HG02981 (cell line): ENCODE measurements around the gene OR5D13.

ENCODE experiments used
- ATAC-seq: cut with Tn5 transposase; IDR thresholded peaks from one replicate; pipeline ENCODE4 v1.9.1; 2021; ENCODE audit warnings: mild to moderate bottlenecking, moderate library complexity; ENCODE audit not compliant: unreplicated experiment

OR5D13 gene, protein sequence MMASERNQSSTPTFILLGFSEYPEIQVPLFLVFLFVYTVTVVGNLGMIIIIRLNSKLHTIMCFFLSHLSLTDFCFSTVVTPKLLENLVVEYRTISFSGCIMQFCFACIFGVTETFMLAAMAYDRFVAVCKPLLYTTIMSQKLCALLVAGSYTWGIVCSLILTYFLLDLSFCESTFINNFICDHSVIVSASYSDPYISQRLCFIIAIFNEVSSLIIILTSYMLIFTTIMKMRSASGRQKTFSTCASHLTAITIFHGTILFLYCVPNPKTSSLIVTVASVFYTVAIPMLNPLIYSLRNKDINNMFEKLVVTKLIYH

DNA sequence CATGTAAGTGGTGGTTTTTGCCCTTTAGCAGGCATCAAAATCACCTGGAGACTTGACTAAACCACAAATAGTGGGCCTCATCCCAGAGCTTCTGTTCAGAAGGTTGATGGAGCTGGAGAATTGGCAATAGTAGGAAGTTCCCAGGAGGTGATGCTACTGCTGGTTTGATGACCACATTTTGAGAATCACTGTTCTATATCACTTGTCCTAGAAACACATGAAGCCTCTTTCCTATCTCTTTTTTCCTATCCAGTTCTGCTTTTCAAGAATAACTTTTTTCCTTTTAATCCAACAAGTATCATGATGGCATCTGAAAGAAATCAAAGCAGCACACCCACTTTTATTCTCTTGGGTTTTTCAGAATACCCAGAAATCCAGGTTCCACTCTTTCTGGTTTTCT is at the start of gene OR5D13:
Gene OR5D13, plus strand, starts transcription at position 301 of the 400 bp plus-strand sequence. Its CDS starts 0 bp downstream, at position 301.
- ATAC-seq = no peak

DNA sequence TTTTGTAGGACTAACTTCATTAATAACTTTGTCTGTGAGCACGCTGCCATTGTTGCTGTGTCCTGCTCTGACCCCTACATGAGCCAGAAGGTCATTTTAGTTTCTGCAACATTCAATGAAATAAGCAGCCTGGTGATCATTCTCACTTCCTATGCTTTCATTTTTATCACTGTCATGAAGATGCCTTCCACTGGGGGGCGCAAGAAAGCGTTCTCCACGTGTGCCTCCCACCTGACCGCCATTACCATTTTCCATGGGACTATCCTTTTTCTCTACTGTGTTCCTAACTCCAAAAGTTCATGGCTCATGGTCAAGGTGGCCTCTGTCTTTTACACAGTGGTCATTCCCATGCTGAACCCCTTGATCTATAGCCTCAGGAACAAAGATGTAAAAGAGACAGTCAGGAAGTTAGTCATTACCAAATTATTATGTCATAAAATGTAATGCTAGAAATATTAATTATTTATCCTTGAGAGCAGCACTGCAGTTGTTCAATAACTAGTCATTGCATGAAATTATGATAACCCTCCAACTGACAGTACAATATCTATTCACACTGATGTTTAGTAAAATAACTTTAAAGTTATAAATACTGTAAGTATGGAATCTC is 46.4 kb upstream of the OR5D13 start:
- ATAC-seq = no peak

DNA sequence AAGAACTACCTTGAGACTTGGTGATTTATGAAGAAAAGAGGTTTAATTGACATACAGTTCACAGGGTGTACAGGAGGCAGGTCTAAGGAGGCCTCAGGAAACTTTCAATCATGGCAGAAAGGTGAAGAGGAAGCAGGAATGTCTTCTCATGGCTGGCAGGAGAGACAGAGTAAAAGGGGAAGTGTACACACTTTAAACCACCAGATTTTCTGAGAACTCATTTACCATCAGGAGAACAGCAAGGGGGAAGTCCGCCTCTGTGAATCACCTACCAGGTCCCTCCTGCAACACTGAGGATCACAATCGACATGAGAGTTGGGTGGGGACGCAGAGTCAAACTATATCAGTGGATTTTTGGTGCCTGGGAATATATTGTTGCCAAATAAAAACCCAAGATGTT is 40.3 kb upstream of the OR5D13 start:
- ATAC-seq = no peak

DNA sequence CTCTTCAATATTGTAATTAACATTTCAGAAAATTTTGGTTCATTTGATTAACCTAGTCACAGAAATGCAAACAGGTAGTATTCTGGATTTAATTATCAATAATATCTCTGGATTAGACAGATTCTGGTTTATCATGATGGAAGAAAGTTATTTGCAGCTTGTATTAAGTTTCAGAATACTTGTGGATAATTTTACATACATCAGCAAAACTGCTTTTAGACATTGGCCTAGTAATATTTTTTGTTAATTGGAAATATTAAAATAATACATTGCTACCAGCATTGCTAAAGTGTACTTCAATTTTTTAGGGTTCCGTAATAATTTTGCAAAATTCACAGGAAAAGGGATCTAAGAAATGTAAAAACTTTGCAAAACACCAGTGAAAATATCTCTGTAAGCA is 18.4 kb downstream of the OR5D13 start:
- no peak for ATAC-seq

DNA sequence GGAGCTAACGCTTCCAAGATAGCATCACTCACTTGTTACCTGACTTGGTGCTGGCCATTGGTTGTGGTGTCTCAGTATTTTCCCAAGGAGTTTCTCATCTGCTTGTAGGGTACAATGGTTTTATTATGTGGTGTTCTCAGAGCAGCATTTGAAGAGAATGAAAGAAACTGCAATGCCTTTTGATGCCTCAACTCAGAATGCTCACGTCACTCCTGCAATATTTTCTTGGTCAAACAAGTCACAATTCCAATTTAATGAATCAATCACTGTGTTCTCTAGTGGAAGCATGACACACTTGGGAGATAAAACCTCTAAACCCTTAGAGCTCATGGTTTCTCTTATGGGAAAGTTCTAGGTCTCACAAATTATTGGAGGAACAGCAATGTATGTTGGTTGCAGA is 20.1 kb downstream of the OR5D13 start:
- ATAC-seq = no peak

DNA sequence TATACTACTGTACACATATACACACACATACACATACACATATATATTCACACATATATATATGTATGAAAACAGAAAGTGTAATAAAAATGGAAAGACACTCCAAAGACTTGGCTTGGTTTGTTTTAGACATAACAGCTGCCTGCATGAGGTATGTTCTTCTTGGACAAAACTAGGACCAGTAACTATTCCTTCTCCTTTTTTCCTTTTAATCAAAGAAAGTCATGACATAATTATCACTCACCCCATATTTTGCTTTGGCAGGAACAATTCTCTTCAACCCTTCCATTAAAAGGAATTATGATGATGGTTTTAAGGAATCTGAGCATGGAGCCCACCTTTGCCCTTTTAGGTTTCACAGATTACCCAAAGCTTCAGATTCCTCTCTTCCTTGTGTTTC is 22.0 kb downstream of the OR5D13 start, which contains the start of gene OR5D14:
Gene OR5D14, plus strand, starts transcription at position 301 of the 400 bp plus-strand sequence. Its CDS starts 0 bp downstream, at position 301.
- ATAC-seq = no peak

DNA sequence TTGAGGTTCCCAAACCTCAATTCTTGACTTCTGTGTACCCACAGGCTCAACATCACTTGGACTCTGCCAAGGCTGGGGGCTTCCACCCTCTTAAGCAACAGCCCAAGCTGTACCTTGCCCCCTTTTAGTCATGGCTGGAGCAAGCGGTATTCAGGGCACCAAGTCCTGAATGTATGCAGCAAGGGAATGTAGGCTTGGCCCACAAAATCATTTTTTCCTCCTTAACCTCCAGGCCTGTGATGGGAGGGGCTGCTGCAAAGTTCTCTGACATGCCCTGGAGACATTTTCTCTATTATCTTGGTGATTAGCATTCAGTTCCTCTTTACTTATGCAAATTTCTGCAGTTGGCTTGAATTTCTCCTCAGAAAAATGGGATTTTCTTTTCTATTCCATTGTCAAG is 33.0 kb downstream of the OR5D13 start:
- ATAC-seq = no peak

DNA sequence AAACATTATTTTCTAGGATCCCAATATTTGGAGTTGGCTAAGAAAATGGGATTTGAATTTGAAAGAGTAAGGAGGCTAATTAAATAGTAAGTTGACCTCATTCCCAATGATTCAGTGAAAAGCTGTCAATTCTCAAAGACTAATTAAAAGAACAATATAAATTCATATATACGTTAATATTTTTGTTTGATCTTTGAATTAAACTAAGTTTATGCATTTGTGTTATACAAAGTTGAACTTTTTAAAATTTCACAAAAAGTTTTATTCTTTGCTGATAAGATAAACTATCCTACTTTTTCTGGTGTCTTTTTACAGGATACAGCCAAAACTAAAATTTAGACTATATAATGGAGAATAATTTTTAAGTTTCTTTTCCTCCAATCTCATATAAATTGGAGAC is 37.8 kb downstream of the OR5D13 start, which contains the start of gene OR5L1:
Gene OR5L1, plus strand, starts transcription at position 301 of the 400 bp plus-strand sequence. CDS start 100 bp downstream, outside the sequence.
- ATAC-seq = no peak

DNA sequence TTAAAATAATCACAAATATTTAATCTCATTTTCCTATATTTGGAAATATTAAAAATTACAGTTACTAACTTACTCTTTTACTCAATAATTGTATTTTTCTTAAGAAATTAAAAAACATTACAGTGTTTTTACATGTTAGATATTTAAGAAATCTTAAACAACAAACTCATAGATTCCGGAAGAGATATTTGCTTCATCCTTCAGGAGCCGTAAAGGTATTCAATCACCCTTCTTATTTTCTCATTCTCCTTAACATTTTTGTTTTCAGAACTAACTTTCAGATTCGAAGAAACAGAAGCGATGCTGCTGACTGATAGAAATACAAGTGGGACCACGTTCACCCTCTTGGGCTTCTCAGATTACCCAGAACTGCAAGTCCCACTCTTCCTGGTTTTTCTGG is 46.1 kb downstream of the OR5D13 start, which contains the start of gene OR5D18:
Gene OR5D18, plus strand, starts transcription at position 301 of the 400 bp plus-strand sequence. Its CDS starts 0 bp downstream, at position 301.
- no peak for ATAC-seq
